ENCODE measurements around the gene UHRF1.

DNA sequence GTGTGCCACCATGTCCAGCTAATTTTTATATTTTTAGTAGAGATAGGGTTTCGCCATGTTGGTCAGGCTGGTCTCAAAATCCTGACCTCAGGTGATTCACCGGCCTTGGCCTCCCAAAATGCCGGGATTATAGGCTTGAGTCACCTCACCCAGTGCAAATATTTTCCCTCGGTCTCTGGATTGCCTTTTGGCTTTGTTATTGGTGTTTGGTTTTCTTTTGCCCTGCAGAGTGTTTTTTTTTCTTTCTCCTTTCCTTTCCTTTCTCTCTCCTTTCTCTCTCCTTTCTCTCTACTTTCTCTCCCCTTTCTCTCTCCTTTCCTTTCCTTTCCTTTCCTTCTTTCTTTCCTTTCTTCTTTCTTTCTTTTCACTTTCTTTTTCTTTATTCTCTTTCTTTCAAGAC lies 92.8 kb downstream of the UHRF1 start:
- no peak for TF ChIP-seq POLR2A (IDR thresholded peaks at IDR 0.05)
- TF ChIP-seq, protein P1, sequence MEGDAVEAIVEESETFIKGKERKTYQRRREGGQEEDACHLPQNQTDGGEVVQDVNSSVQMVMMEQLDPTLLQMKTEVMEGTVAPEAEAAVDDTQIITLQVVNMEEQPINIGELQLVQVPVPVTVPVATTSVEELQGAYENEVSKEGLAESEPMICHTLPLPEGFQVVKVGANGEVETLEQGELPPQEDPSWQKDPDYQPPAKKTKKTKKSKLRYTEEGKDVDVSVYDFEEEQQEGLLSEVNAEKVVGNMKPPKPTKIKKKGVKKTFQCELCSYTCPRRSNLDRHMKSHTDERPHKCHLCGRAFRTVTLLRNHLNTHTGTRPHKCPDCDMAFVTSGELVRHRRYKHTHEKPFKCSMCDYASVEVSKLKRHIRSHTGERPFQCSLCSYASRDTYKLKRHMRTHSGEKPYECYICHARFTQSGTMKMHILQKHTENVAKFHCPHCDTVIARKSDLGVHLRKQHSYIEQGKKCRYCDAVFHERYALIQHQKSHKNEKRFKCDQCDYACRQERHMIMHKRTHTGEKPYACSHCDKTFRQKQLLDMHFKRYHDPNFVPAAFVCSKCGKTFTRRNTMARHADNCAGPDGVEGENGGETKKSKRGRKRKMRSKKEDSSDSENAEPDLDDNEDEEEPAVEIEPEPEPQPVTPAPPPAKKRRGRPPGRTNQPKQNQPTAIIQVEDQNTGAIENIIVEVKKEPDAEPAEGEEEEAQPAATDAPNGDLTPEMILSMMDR (IDR thresholded peaks at IDR 0.05), result no peak
